Esophagus muscularis mucosa (tissue), 4 donors: Measurements from ENCODE around the gene CNTN2.

ENCODE experiments used
- EP300 ChIP-seq: sonication (generic); formaldehyde crosslinking; IDR thresholded peaks from one replicate; pipeline ENCODE4 v1.6.1; 2017; ENCODE audit warnings: antibody characterized with exemption
- POLR2AphosphoS5 ChIP-seq, 2 donors: sonication (generic); formaldehyde crosslinking; IDR thresholded peaks; one replicate each; pipeline ENCODE4 v1.6.1; 2017; ENCODE audit warnings: antibody characterized with exemption in 2 of 2
- TF ChIP-seq, protein P1 (sequence below), 3 experiments: fragments of 200-600 bp in 2 of 3; fragments of 450-650 bp in 1 of 3; sonication (generic) in 2 of 3; IDR thresholded peaks; one replicate each; pipeline ENCODE4 v1.5.1; 2017 to 2019; ENCODE audit warnings: antibody characterized with exemption in 3 of 3, mild to moderate bottlenecking in 2 of 3, moderate library complexity in 1 of 3

DNA sequence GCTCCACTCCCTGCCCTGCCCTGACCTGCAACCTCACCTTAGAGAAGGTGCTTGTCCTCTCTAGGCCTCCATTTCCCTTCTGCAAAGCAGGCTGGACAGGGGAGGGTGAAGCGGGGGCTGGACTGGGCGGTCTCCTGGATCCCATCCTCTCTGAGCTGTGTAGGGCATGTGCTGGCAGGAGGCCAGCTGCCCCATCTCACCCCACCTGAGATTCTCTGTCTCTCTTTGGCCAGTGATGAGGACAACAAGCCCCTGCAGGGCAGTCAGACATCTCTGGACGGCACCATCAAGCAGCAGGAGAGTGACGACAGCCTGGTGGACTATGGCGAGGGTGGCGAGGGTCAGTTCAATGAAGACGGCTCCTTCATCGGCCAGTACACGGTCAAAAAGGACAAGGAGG is 26.9 kb upstream of the CNTN2 start:
- TF ChIP-seq, protein P1, sequence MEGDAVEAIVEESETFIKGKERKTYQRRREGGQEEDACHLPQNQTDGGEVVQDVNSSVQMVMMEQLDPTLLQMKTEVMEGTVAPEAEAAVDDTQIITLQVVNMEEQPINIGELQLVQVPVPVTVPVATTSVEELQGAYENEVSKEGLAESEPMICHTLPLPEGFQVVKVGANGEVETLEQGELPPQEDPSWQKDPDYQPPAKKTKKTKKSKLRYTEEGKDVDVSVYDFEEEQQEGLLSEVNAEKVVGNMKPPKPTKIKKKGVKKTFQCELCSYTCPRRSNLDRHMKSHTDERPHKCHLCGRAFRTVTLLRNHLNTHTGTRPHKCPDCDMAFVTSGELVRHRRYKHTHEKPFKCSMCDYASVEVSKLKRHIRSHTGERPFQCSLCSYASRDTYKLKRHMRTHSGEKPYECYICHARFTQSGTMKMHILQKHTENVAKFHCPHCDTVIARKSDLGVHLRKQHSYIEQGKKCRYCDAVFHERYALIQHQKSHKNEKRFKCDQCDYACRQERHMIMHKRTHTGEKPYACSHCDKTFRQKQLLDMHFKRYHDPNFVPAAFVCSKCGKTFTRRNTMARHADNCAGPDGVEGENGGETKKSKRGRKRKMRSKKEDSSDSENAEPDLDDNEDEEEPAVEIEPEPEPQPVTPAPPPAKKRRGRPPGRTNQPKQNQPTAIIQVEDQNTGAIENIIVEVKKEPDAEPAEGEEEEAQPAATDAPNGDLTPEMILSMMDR (IDR thresholded peaks at IDR 0.05), result no peak
- TF ChIP-seq POLR2AphosphoS5 (IDR thresholded peaks at IDR 0.05) (no peak), EP300 (no peak)
